ENCODE results near the gene NIFK. TPM values are rescaled to one million over a fixed set of nuclear protein-coding genes. Genes with fewer than 3 reads are reported as not detected.
A peak's percentile ranks its signal among the peaks of the same experiment; 100 is the strongest.

The NIFK gene
- 22.8 TPM for total RNA-seq
- long read RNA-seq, transcript NIFK-201 (7 exons, 1,734 nt): major isoform, 15 of 16 reads
- long read RNA-seq, partial matches to known transcripts: 0 of 16 reads
- long read RNA-seq, other reads (novel, unspliced or antisense): 1 of 16 reads

DNA sequence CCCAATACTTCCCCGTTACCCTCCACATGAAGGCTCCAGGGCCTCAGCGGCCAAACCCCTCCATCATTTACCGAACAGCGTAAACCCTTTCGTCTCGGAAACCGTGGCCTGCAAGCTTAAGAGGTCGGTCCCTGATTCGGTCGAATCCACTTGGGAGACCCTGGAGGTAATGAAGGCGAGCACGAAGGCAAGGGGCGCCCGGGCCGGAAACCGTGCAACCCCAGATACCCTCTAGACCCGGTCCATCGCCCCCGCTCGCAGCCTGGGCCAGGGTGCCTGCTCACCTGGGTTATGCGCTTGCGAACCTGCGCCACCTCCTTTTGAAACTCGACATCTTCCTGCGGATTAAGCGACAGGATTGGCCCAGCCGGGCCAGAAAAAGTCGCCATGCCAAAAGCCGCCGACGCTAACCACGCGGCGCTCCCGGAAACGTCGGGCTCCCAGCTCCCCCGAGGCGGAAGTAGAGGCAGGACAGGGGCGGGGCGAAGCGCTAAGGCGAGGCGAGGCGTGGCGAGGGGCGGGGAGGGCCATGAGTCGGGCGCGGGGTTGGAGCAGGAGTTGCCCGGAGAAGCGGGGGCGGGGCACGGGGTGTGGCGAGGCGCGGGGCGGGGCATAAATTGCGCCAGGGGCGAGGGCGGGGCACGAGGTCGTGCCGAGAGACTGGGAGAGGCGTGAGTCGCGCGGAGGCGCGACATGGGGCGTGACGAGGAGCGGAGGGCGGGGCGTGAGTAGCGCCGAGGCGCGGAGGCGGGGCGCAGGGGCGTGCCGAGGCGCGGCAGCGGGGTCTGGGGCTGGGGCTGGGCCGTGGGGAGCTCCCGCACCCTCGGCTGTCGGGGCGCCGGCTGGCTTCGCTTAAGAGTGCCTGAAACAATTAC, at the start of gene NIFK:
TSS of gene NIFK (minus strand) at position 414 of the 875 bp plus-strand sequence. CDS start at position 389, 25 bp downstream.
- no peaks in the 10 kb centered on the region for H3K27me3 ChIP-seq (ENCODE audit: low read depth)
- H3K27ac ChIP-seq (replicated peaks): peak within 1 kb of the TSS; percentile 88
- peaks cover 34% of the 10 kb centered on the region for H3K36me3 ChIP-seq
- TF ChIP-seq, protein P1, sequence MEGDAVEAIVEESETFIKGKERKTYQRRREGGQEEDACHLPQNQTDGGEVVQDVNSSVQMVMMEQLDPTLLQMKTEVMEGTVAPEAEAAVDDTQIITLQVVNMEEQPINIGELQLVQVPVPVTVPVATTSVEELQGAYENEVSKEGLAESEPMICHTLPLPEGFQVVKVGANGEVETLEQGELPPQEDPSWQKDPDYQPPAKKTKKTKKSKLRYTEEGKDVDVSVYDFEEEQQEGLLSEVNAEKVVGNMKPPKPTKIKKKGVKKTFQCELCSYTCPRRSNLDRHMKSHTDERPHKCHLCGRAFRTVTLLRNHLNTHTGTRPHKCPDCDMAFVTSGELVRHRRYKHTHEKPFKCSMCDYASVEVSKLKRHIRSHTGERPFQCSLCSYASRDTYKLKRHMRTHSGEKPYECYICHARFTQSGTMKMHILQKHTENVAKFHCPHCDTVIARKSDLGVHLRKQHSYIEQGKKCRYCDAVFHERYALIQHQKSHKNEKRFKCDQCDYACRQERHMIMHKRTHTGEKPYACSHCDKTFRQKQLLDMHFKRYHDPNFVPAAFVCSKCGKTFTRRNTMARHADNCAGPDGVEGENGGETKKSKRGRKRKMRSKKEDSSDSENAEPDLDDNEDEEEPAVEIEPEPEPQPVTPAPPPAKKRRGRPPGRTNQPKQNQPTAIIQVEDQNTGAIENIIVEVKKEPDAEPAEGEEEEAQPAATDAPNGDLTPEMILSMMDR (IDR thresholded peaks at IDR 0.05; ENCODE audit: borderline replicate concordance): no peak
- intact Hi-C loops (cut with micrococcal nuclease): no loop called here
- peak; percentile 100 for DNase-seq
- H3K4me1 ChIP-seq: peaks cover 28% of the 10 kb centered on the region
- no peaks in the 10 kb centered on the region for H3K9me3 ChIP-seq (replicated peaks)
- H3K4me3 ChIP-seq: peak within 1 kb of the TSS; percentile 93

DNA sequence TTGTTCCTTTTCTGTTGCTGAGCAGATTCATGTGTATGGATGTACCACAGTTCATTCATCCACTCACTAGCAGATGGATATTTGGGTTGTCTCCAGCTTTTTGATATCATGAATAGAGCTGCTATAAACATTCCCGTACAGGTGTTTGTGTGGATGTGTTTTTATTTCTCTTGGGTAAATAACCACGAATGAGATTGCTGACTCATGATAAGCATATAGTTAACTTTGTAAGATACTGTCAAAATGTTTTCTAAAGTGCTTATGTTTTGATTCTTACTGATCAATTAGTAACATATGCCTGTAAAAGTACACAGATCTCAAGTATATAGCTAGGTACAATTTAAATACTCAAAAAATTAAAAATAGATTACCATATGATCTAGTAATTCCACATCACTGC, 46.5 kb upstream of the NIFK start:
- H3K27ac ChIP-seq (replicated peaks): no peak overlapping the region
- intact Hi-C loops (cut with micrococcal nuclease): no loop called here
- no peaks in the 10 kb centered on the region for H3K9me3 ChIP-seq (replicated peaks)
- no peaks in the 10 kb centered on the region for H3K36me3 ChIP-seq
- H3K27me3 ChIP-seq (ENCODE audit: low read depth): peaks cover 28% of the 10 kb centered on the region
- no peaks in the 10 kb centered on the region for H3K4me1 ChIP-seq
- no peak for DNase-seq
- H3K4me3 ChIP-seq: no peak overlapping the region
- TF ChIP-seq, protein P1 (IDR thresholded peaks at IDR 0.05; ENCODE audit: borderline replicate concordance): no peak

DNA sequence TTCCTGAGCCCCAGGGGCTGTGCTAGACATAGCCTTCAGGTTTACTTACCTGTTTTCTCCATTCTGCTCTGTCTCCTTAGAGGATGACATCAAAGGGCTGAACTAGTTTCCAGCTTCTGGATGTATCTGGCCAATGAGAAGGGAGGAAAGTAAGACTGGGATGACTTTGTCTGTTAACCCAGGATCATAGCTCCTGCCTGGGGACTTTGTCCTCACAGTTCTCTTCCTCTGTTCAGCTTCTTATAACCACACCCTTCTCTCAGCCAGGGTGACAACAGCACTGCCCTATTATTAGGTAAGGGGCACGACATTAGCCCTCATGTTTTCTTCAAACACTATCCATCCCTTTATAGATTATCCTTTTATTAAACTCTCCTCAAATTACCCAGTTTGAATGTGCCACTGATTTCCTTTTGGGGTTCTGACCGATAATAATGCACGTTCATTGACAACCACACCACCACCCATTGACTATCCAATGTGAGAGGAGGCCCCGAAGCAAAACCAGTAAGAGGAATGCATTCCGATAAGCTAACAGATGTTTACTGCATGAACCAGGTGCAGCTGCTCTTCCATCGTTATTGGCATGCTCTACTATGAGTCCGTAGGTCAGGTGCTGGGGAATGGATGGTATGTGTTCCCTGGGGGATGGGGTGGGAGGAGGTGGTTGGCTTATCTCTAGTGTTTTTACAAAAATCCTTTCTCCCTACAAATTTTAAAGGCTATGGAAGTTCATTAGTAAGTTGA, 42.2 kb upstream of the NIFK start:
- Histone ChIP-seq H3K36me3 (no peaks in the 10 kb centered on the region), H3K9me3 (replicated peaks) (no peaks in the 10 kb centered on the region), H3K27ac (replicated peaks) (no peak overlapping the region), H3K4me3 (no peak overlapping the region), H3K27me3 (ENCODE audit: low read depth) (no peaks in the 10 kb centered on the region), H3K4me1 (no peaks in the 10 kb centered on the region)
- no peak for DNase-seq
- TF ChIP-seq, protein P1 (IDR thresholded peaks at IDR 0.05; ENCODE audit: borderline replicate concordance): no peak
- intact Hi-C loops (cut with micrococcal nuclease): no loop called here

DNA sequence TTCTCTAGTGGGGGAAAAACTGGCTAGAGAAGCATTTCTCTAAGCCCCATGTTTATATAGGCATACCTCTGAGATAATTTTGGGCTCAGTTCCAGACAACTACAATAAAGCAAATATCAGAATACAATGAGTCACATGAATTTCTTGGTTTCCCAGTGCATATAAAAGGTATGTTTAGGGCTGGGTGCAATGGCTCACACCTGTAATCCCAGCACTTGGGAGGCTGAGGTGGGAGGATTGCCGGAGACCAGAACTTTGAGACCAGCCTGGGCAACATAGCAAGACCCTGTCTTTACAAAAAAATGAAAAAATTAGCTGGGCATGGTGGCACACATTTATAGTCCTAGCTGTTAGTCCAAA, 41.0 kb upstream of the NIFK start:
- no peaks in the 10 kb centered on the region for H3K9me3 ChIP-seq (replicated peaks)
- TF ChIP-seq, protein P1 (IDR thresholded peaks at IDR 0.05; ENCODE audit: borderline replicate concordance): no peak
- H3K36me3 ChIP-seq: no peaks in the 10 kb centered on the region
- H3K4me1 ChIP-seq: no peaks in the 10 kb centered on the region
- no peaks in the 10 kb centered on the region for H3K27me3 ChIP-seq (ENCODE audit: low read depth)
- no peak for DNase-seq
- intact Hi-C loops (cut with micrococcal nuclease): no loop called here
- no peak overlapping the region for H3K4me3 ChIP-seq
- H3K27ac ChIP-seq (replicated peaks): no peak overlapping the region

DNA sequence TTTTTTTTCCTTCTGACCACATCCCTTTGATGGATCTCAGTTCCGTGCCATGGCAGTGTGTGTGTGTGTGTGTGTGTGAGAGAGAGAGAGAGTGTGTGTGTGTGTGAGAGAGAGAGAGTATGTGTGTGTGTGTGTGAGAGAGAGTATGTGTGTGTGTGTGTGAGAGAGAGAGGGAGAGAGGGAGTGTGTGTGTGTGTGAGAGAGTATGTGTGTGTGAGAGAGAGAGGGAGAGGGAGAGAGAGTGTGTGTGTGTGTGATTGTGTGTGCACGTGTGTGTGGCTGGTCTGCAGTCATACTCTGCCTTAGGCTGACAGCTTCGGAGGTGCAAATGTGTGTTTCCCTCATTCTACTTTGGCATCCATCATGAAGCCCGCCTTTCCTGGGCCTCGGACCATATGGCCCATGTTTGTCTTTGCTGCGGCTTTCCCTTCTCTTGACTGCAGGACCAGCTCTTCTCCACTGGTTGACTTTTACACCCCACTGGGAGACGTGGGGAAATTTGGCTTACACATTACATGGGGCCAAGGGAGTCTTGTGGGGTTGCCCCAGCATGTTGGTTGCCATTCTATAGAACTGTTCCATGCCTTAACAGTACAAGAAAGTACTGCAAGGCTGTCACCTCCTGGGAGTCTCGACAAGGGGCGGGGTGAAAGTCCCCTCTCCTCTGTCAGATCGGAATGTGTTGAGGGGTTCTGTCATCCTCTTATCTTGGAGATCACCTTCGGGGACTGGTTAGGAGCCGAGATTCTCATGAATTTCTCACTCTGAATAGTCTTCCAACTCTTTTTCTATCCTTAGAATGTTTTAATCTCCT, 40.4 kb upstream of the NIFK start:
- Histone ChIP-seq H3K27ac (replicated peaks) (no peak overlapping the region), H3K4me3 (no peak overlapping the region), H3K27me3 (ENCODE audit: low read depth) (no peaks in the 10 kb centered on the region), H3K9me3 (replicated peaks) (no peaks in the 10 kb centered on the region), H3K36me3 (no peaks in the 10 kb centered on the region), H3K4me1 (no peaks in the 10 kb centered on the region)
- intact Hi-C loops (cut with micrococcal nuclease): no loop called here
- no peak for DNase-seq
- TF ChIP-seq, protein P1 (IDR thresholded peaks at IDR 0.05; ENCODE audit: borderline replicate concordance): no peak
